Left hindlimb (tissue), 1 donor: ENCODE measurements around the gene ADCYAP1R1.

Source experiments
- DNase-seq: peaks from one replicate; pipeline ENCODE4 v3.0.0-alpha.2; 2018

Gene ADCYAP1R1

DNA sequence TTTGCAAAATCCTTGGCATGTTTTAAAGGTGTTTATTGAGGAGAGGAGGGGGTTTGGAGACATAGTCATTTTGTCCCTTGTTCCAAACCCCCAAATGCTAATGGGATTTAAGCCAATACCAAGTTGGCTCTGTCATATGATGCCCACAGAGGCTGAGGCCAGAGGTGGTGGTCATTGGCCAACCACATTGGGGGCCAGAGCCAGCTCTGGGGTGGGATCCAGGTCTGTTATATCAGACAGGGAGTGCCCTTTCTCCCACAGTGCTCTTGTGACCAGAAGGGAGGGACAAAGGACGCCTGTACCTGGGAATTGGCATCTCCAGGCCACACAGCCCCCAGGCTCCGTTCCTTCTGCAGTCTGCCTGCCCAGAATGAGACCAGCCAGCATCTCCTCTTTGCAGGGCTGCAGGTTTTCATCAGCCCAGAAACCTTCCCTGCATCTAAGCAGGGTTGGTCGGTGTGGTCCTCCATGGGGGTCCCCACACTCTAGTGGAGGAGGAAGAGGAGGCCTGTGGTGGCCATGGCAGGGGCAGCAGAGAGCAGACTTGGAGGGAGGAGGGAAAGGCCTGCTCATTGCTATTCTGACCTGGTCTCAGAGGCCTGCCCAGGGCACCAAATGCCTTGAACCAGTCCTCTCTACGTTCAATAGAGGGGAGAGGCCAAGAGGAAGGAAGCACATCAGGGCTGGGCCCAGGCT, 17.9 kb downstream of the ADCYAP1R1 start:
- peak; percentile 8 for DNase-seq

DNA sequence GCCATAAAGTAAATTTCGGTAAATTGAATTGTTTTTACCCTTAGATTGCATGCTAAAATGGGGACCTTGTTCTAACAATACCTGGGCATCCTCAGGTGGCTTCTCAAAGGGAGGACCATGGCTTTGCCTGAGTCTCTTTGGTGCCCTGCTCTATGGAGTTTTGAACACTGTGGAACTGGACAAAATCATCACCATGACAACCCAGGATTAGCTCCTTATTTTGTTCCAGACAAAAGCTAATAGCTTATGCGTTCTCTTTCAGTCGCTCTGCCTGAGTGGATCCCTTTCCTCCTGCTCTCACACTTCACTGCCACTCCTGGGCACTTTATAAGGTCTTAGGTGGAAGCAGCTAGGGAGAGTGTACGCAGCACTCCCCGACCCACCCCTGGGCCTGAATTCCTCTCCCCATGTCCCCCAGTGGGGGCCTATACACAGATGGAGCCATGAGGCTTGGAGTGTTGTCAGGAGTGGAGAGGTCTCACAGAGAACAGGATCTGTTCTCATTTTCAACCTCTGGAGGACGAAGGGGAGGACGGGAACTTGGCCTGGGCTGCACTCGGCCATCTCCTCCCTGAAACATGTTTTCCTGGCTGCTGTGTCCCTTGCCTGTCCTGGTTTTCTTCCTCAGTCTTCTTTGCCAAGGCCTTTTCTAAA, 19.0 kb downstream of the ADCYAP1R1 start:
- peak; percentile 20 for DNase-seq

- DNase-seq = peak; percentile 17
Measured at GRCh38 chr7:31071645-31072029, 19.5 kb downstream of the ADCYAP1R1 start.

DNA sequence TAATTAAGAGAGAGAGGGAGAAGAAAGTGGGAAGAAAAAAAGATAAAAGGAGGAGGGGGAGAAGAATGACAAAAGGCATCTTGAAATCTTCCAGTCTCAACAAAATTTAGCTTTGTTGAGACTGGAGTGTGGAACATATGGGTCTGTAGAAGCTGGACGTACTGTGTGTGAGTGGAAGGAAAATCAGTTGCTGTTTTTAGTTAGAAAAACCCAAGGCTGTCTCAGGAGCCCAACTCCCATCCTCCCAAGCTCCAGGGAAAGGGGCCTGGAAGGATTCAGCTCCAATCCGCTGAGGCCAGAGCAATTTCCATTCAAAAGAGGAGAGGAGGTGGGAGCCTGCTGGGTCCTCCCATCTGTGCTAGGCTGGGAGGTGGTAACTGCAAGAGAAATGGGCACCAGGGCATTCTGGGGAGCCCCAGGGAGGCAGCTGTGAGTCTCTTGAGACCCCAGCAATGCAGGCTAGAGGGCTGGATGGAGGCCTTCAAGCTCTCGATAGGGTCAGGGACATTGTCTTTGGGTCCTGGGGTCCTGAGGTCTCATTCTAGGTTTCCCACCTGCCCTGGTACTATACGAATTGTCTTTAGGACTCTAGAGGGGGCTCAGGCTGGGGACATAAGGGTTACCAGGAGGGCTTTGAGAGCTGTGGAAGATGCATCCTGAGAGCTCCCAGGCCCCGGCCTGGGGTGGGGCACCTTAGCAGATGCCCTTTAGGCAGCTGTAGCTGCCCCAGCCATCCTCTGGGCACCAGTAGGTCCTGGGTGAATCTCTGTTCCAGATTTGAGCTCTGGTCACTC, 21.4 kb downstream of the ADCYAP1R1 start:
- no peak for DNase-seq

GRCh38 chr7:31074120-31074383, 21.9 kb downstream of the ADCYAP1R1 start:
- DNase-seq = no peak

GRCh38 chr7:31074403-31075085, 22.4 kb downstream of the ADCYAP1R1 start:
- DNase-seq = peak; percentile 63

DNA sequence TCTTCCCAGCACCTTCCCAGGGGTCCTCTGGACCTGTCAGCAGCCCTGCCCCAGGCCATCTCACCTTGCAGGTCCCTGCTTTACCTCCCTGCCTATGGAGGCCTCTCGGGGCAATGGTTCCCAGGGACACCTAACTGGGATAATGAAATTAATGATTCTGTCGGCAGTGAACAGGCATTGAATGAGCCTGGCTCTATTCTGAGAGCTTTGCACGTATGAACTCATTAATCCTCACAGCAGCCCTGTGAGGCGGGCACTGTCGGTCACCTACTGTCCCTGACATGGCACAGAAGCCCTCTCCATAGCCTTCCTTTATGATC, 22.9 kb downstream of the ADCYAP1R1 start:
- no peak for DNase-seq

DNA sequence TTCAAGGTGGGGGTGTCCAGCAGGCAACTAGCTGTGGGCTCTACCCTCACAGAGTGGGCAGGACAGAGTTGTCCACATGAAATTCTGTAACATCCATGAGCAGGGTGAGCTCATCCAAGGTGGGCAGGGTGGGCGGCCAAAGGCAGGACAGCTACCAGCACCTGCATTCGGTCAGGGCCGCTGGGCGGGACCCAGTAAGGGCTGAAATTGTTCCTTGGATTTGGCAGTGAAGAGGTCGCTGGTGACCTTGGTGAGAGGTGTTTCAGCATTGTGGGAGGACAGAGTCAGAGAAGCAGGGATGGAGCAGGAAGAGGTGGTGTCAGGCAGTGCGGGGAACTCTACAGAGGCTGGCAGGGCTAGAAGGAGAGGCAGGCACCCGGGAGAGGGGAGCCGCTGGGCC, 23.9 kb downstream of the ADCYAP1R1 start:
- DNase-seq = no peak

GRCh38 chr7:31076641-31077310, 24.7 kb downstream of the ADCYAP1R1 start:
- no peak for DNase-seq

- peak; percentile 21 for DNase-seq
Measured at GRCh38 chr7:31077484-31078362, 25.6 kb downstream of the ADCYAP1R1 start.

DNA sequence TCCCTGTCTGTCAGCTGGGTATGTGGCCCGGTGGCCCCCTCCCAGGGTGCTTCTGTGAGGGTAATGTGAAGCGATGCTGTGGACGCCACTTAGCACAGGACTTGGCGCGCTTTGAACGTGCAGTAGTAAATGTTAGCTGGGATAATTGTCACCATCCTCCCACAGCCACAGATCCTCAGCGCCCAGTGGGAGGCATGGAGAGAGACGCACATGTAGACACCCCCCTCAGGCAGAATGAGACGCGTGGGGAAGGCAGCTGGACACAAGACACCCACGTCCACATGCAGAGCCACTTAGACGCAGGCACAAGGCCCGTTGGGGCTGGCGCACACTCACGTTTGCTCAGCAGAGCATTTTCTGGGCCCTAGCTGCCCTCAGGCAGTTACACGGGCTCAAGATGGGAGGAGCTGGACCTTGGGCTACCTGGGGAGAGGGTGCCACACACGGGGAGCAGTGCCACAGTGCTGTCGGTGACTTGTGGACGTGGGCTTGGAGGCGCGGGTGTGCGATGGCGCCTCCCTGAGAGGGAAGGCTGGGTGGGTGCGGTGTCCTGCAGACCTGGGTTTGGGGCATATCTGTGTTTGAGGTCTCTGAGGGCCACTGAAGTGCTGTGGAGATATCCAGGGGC, 26.4 kb downstream of the ADCYAP1R1 start:
- peak; percentile 1 for DNase-seq

DNA sequence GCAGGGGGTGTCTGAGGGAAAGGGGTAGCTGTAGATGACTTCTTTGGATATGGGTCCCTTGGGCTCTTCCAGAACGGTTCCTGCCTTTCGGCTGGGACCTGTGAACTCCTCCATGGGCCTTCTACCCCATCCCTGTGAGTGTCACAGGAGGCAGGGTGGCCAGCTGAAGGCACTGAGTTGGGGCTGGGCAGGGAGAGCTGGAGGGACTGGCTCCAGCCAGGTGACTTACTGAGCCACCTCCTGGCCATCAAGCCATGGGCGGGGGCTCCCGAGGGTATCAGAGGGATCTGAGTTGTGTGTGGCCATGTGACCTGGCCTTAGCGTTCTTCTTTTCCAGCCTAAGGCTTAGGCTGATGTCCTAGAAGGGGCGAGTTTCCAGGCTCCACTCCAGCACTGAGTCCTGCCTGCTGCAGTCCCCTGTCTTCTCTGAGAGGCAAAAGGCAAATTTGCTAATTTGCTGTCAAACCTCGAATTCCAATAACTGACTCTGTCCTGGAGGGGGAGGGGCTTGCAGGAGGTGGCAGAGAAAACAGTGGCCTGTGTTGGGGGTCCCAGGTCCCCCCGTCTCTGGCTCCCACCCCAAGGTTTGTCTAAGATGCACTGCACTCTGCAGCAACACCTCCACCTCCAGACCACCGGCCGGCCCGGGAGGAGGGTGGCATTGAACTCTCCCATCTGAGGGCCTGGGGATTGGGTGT, 27.2 kb downstream of the ADCYAP1R1 start:
- peak; percentile 23 for DNase-seq

GRCh38 chr7:31079824-31080511, 27.9 kb downstream of the ADCYAP1R1 start:
- DNase-seq = peak; percentile 4

- peak; percentile 18 for DNase-seq
Measured at GRCh38 chr7:31080763-31081162, 28.7 kb downstream of the ADCYAP1R1 start.

DNA sequence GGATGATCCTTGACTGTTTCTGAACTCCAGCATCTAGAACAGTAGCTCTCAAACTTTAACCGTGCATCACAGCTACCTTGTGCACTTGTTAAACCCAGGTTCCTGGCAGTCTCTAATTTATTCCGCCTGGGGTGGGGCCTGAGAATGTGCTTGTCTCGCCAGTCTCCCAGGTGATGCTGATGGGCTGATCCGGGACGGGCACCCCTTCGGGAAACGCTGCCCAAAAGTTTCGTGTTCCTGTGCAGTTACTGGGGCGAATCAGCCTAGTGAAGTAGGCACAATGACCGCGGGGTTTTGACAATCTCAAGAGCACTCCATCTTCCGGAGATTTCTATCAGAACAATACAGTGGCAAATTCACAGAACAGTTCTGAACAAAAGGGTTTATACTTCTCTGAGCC, 29.9 kb downstream of the ADCYAP1R1 start:
- DNase-seq = peak; percentile 14

- peak; percentile 48 for DNase-seq
Measured at GRCh38 chr7:31082447-31082846, 30.3 kb downstream of the ADCYAP1R1 start.

DNA sequence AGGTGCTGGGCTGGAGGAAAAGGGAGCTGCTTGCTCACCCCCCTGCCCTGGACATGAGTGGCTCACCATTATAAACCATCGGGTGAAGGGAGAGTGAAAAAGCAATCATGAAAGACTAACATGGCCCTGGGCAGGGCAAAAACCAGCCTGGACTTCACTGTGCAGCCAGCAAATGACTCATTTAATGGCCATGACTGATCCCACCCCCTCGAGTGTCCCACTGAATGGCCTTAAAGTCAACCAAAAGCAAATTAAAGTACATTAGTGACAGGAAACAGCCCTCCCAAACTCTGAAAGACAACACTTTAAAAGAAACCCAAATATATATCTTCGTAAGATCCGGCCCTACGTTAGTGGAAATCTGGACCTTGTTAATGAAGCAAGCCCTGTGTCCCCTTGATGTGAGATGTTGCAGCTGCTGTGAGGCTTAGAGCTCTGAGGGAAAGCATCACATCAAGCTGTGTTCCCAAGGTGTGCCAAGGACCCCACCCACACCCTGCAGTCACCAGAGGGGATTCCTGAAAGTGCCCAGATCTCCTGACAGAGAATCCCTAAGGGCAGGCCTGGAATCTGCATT, 31.2 kb downstream of the ADCYAP1R1 start:
- DNase-seq = no peak

DNA sequence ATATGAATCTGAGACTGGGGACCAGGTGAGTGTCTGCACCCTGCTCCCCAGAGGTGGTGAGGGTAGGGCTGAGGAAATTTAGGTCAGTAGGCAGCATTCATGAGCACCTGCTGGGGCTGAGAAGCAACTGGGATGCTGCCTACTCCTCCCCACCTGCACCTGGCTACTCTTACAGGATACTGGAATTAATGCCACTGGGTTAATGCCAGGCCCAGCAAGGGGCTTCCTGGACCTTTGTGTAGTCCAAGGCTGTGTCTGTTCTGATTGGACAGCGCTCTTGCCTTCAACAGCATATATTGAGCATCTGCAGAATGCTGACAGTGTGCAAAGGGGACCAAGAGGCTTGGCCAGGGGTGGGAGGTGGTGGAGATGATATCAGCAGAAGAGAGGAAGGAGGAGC, 32.1 kb downstream of the ADCYAP1R1 start:
- DNase-seq = no peak

GRCh38 chr7:31087351-31087750, 35.2 kb downstream of the ADCYAP1R1 start:
- DNase-seq = peak; percentile 10

- DNase-seq = no peak
Measured at GRCh38 chr7:31091924-31092434, 39.9 kb downstream of the ADCYAP1R1 start.
